Upper lobe of right lung (tissue), 1 donor: ENCODE data around the gene OR52A1. TPM values are rescaled to one million over a fixed set of nuclear protein-coding genes. Genes with fewer than 3 reads are reported as not detected.
"Not testable (repeated sequence)": the region's sequence is repeated elsewhere in the genome, so short reads cannot be mapped to it uniquely, and the experiment has no call there.

Source experiments
- ATAC-seq: fragments of 200-7000 bp; cut with Tn5 transposase; one replicate; pipeline ENCODE4 v1.9.1; 2020; ENCODE audit warnings: mild to moderate bottlenecking, moderate library complexity
- DNase-seq: peaks from one replicate; pipeline ENCODE4 v3.0.0-alpha.2; 2020
- H3K27ac ChIP-seq: fragments of 200-600 bp; one replicate; pipeline ENCODE4 v1.8.0; 2022
- H3K27me3 ChIP-seq: fragments of 200-600 bp; one replicate; pipeline ENCODE4 v1.8.0; 2022; ENCODE audit warnings: mild to moderate bottlenecking
- H3K36me3 ChIP-seq: fragments of 200-600 bp; one replicate; pipeline ENCODE4 v1.8.0; 2022
- H3K4me1 ChIP-seq: fragments of 200-600 bp; one replicate; pipeline ENCODE4 v1.8.0; 2022
- H3K4me3 ChIP-seq: fragments of 200-600 bp; one replicate; pipeline ENCODE4 v1.8.0; 2022; ENCODE audit warnings: mild to moderate bottlenecking
- H3K9me3 ChIP-seq: fragments of 200-600 bp; one replicate; pipeline ENCODE4 v1.8.0; 2022
- CTCF ChIP-seq: fragments of 200-600 bp; IDR thresholded peaks from one replicate; pipeline ENCODE4 v1.8.0; 2022; ENCODE audit warnings: antibody characterized with exemption
- intact Hi-C: fragments of 100-400 bp; cut with DNase I; formaldehyde crosslinking; loops from one replicate; pipeline ENCODE4 v1.11.0; 2022
- total RNA-seq: library from RNA; stranded (reverse); fragmentation: NEBNext Ultra II Directional; extraction: Animal tissue kit (Norgen Biotek cat#: 25700); gene quantifications from one replicate; pipeline ENCODE4 v1.2.1, GENCODE V29; 2021
- donor health status: DM: no; HTN: yes; CAD: no; lungs with severe emphysema.

OR52A1 gene
- total RNA-seq, 1 donor from 2014 or later, result not detected

GRCh38 chr11:5161045-5161444 is 6.5 kb upstream of the OR52A1 start:
- H3K27me3 ChIP-seq, H3K36me3 ChIP-seq, ATAC-seq, intact Hi-C loops, H3K4me3 ChIP-seq, DNase-seq, H3K27ac ChIP-seq, H3K4me1 ChIP-seq, H3K9me3 ChIP-seq: not testable (repeated sequence)

GRCh38 chr11:5160217-5160616 is 5.7 kb upstream of the OR52A1 start:
- not testable (repeated sequence) for H3K9me3 ChIP-seq, H3K36me3 ChIP-seq

GRCh38 chr11:5159806-5160205 is 5.2 kb upstream of the OR52A1 start:
- DNase-seq (no peak), ATAC-seq (no peak)
- Histone ChIP-seq H3K4me1 (no peaks in the 10 kb centered on the region), H3K9me3 (no peaks in the 10 kb centered on the region), H3K27ac (no peak overlapping the region), H3K36me3 (no peaks in the 10 kb centered on the region), H3K4me3 (no peak overlapping the region), H3K27me3 (no peaks in the 10 kb centered on the region)
- no peak for TF ChIP-seq CTCF
- intact Hi-C loops, result no loop called here

More at GRCh38 chr11:5160217-5160616, 5.7 kb upstream of the OR52A1 start:
- DNase-seq, H3K4me3 ChIP-seq, ATAC-seq, H3K4me1 ChIP-seq, intact Hi-C loops, H3K27me3 ChIP-seq, H3K27ac ChIP-seq: not testable (repeated sequence)

DNA sequence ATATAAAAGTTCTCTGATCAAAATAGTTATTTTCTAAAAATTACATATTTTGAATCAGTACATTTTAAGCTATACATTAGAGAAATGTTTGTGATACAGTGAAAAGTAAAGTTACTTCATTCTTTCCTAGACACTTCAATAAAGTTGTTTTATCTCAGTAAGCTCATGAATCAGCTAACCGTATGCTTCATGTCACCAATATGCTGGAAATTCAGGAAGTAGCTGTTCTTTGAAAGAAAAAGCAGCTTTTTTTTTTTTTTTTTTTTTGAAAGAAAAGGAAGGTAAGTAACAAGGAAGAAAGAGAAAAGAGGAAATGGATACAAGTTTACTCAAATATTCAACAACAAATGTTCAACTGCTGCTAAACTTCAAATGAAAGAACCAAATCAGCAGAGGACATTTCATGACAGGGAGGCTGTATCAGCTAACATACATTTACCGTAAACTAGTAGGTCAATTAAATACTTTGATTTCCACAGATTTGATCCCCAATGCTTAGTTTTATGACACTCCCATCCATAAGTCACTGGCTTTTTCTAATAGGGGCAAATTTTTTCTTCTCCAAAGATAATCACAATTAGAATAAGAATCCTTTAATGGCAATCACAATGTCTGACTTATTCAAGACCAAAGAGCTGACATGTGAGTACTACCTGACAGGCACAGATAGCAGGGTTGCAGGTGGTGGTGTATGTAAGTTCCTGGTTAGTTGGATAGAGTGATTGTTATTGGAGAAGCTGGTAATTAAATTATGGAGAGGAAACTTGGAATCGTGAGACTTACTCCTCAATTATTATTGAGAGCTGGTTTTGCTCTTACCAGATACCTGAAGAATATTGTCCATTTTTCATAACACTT is 754 bp downstream of the OR52A1 start:
- no peaks in the 10 kb centered on the region for H3K4me1 ChIP-seq

GRCh38 chr11:5151713-5152153 is 2.8 kb downstream of the OR52A1 start:
- intact Hi-C loops, result no loop called here
- TF ChIP-seq CTCF, result no peak
- Histone ChIP-seq H3K4me3 (no peak overlapping the region), H3K9me3 (no peaks in the 10 kb centered on the region), H3K27ac (no peak overlapping the region), H3K27me3 (no peaks in the 10 kb centered on the region), H3K36me3 (no peaks in the 10 kb centered on the region), H3K4me1 (no peaks in the 10 kb centered on the region)
- DNase-seq, result no peak
- ATAC-seq, result no peak

More for the DNA sequence above, 754 bp downstream of the OR52A1 start:
- H3K27ac ChIP-seq, result no peak overlapping the region
- no peaks in the 10 kb centered on the region for H3K27me3 ChIP-seq
- no peak overlapping the region for H3K4me3 ChIP-seq
- no peak for DNase-seq
- H3K36me3 ChIP-seq, result no peaks in the 10 kb centered on the region
- ATAC-seq, result no peak
- TF ChIP-seq CTCF, result no peak
- H3K9me3 ChIP-seq, result no peaks in the 10 kb centered on the region
- intact Hi-C loops, result no loop called here

GRCh38 chr11:5144206-5144605 is 10.4 kb downstream of the OR52A1 start:
- H3K27me3 ChIP-seq, DNase-seq, H3K4me3 ChIP-seq, H3K4me1 ChIP-seq, intact Hi-C loops, H3K36me3 ChIP-seq, H3K27ac ChIP-seq, ATAC-seq, H3K9me3 ChIP-seq: not testable (repeated sequence)

GRCh38 chr11:5137996-5138395 is 16.6 kb downstream of the OR52A1 start, which contains the start of gene OR52A5:
TSS of gene OR52A5 (minus strand) at chr11:5138356. CDS start at chr11:5132642, 5,714 bp downstream.
- H3K27ac ChIP-seq, result no peak within 1 kb of the TSS
- no peaks in the 10 kb centered on the region for H3K9me3 ChIP-seq
- no peaks in the 10 kb centered on the region for H3K4me1 ChIP-seq
- H3K4me3 ChIP-seq, result no peak within 1 kb of the TSS
- ATAC-seq, result no peak
- no peaks in the 10 kb centered on the region for H3K27me3 ChIP-seq
- intact Hi-C loops, result no loop called here
- DNase-seq, result no peak
- H3K36me3 ChIP-seq, result no peaks in the 10 kb centered on the region
- no peak for TF ChIP-seq CTCF
